GM12878 (cell line): ENCODE measurements around the gene KANTR. TPM values are rescaled to one million over a fixed set of nuclear protein-coding genes. Genes with fewer than 3 reads are reported as not detected.

Experiments used
- ATAC-seq: fragments of 200-7000 bp; cut with Tn5 transposase; 3 replicates; pipeline ENCODE4 v1.9.1; 2020; ENCODE audit warnings: mild to moderate bottlenecking, moderate library complexity
- BruUV-seq: library from RNA; stranded (reverse); fragments of 400-500 nt; replicated peaks from 2 replicates; lab custom pipeline; 2021; lab: Mats Ljungman, UMichigan
- CTCF ChIA-PET: fragments of 300-600 bp; sonication (Branson Sonifier 250); formaldehyde crosslinking; extraction: SDS; loops from one replicate; lab custom pipeline; 2021; ENCODE audit warnings: inconsistent platforms; lab: Yijun Ruan, JAX
- POLR2A ChIA-PET: fragments of 350-600 bp; formaldehyde crosslinking; extraction: SDS; loops from one replicate; lab custom pipeline; 2021; ENCODE audit warnings: inconsistent platforms; lab: Charles Lee
- RAD21 ChIA-PET: fragments of 300-600 bp; sonication (Branson Sonifier 250); formaldehyde crosslinking; loops from one replicate; lab custom pipeline; 2023; ENCODE audit warnings: antibody characterized with exemption; ENCODE audit not compliant: unreplicated experiment; lab: Charles Lee
- SMC1A ChIA-PET: fragments of 300-600 bp; sonication (Branson Sonifier 250); formaldehyde crosslinking; loops from one replicate; lab custom pipeline; 2023; ENCODE audit not compliant: unreplicated experiment, uncharacterized antibody; lab: Charles Lee
- DNase-seq: peaks from one replicate; pipeline ENCODE4 v3.0.0-alpha.2; 2011; ENCODE audit warnings: low read depth, low spot score
- FAIRE-seq: peaks from 3 replicates; lab custom pipeline; 2011; peaks lifted over from hg19 to GRCh38; lab: Jason Lieb, UNC
- H2AFZ ChIP-seq: 2 replicates; pipeline ENCODE4 v1.6.0; 2011; ENCODE audit warnings: low read depth, low read length, control low read depth; ENCODE audit not compliant: control insufficient read depth
- H3K27ac ChIP-seq: 2 replicates; pipeline ENCODE4 v1.5.1; 2011; ENCODE audit warnings: control low read depth; ENCODE audit not compliant: control insufficient read depth, insufficient read depth
- H3K27me3 ChIP-seq, 2 experiments: replicated peaks in 1 of 2; 2 replicates each; pipeline versions ENCODE4 v1.6.0 to v1.6.1; 2011; ENCODE audit warnings: low read length in 1 of 2; ENCODE audit not compliant: control insufficient read depth in 2 of 2, insufficient read depth in 2 of 2
- H3K36me3 ChIP-seq, 2 experiments: 2 replicates each; pipeline ENCODE4 v1.5.1; 2011; ENCODE audit warnings: low read length in 1 of 2; ENCODE audit not compliant: control insufficient read depth in 2 of 2, insufficient read depth in 2 of 2
- H3K4me1 ChIP-seq: 2 replicates; pipeline ENCODE4 v1.6.1; 2011; ENCODE audit warnings: mild to moderate bottlenecking, low read length, moderate library complexity, mixed read lengths; ENCODE audit not compliant: control insufficient read depth, insufficient read depth
- H3K4me2 ChIP-seq: 2 replicates; pipeline ENCODE4 v1.6.0; 2011; ENCODE audit warnings: control low read depth; ENCODE audit not compliant: control insufficient read depth, insufficient read depth
- H3K4me3 ChIP-seq: fragments of 200-600 bp; sonication (generic); 2 replicates; pipeline ENCODE4 v1.5.1; 2016
- H3K79me2 ChIP-seq: 2 replicates; pipeline ENCODE4 v1.6.0; 2011; ENCODE audit warnings: low read length; ENCODE audit not compliant: control insufficient read depth, insufficient read depth
- H3K9ac ChIP-seq: 2 replicates; pipeline ENCODE4 v1.8.0; 2011; ENCODE audit warnings: low read length, control low read depth, mixed read lengths; ENCODE audit not compliant: control insufficient read depth, insufficient read depth
- H3K9me3 ChIP-seq: replicated peaks from 3 replicates; pipeline ENCODE4 v1.5.1; 2011; ENCODE audit warnings: mild to moderate bottlenecking, low read length; ENCODE audit not compliant: control insufficient read depth, insufficient read depth
- H4K20me1 ChIP-seq: 2 replicates; pipeline ENCODE4 v1.6.0; 2011; ENCODE audit not compliant: control insufficient read depth, insufficient read depth
- ATF2 ChIP-seq: IDR thresholded peaks from 2 replicates; pipeline ENCODE4 v1.6.1; 2012; ENCODE audit warnings: low read length, inconsistent platforms
- BCL11A ChIP-seq: IDR thresholded peaks from 2 replicates; pipeline ENCODE4 v1.6.1; 2011; ENCODE audit warnings: low read depth, low read length
- BMI1 ChIP-seq: fragments of 450-650 bp; IDR thresholded peaks from 2 replicates; pipeline ENCODE4 v1.6.1; 2016; ENCODE audit warnings: mild to moderate bottlenecking, moderate library complexity, borderline replicate concordance
- BRCA1 ChIP-seq: IDR thresholded peaks from 2 replicates; pipeline ENCODE4 v1.6.1; 2011; ENCODE audit warnings: low read depth, low read length, improper control_type of control experiment
- CHD2 ChIP-seq: IDR thresholded peaks from 2 replicates; pipeline ENCODE4 v1.6.1; 2011; ENCODE audit warnings: low read depth, low read length, improper control_type of control experiment, borderline replicate concordance
- EGR1 ChIP-seq, 2 experiments: IDR thresholded peaks; 1 replicate in 1 of 2; 2 replicates in 1 of 2; pipeline ENCODE4 v1.6.1; 2011 to 2012; ENCODE audit warnings: low read depth in 2 of 2, low read length in 2 of 2, borderline replicate concordance in 1 of 2, mild to moderate bottlenecking in 1 of 2, moderate library complexity in 1 of 2
- EZH2 ChIP-seq: IDR thresholded peaks from 2 replicates; pipeline ENCODE4 v1.6.1; 2012; ENCODE audit warnings: low read depth, mild to moderate bottlenecking, control low read depth, inconsistent platforms, low read length, borderline replicate concordance; ENCODE audit not compliant: control insufficient read depth
- FOS ChIP-seq: IDR thresholded peaks from 3 replicates; pipeline ENCODE4 v1.6.1; 2011; ENCODE audit warnings: borderline replicate concordance; ENCODE audit not compliant: insufficient read length; ENCODE audit errors: extremely low read depth
- HDAC2 ChIP-seq: fragments of 200-600 bp; sonication (generic); IDR thresholded peaks from 2 replicates; pipeline ENCODE4 v1.6.1; 2017
- IKZF2 ChIP-seq, 2 experiments: fragments of 450-650 bp; IDR thresholded peaks; 2 replicates each; pipeline ENCODE4 v1.6.1; 2017; ENCODE audit warnings: mild to moderate bottlenecking in 2 of 2, moderate library complexity in 2 of 2
- JUNB ChIP-seq: IDR thresholded peaks from 2 replicates; pipeline ENCODE4 v1.6.1; 2016; ENCODE audit warnings: antibody characterized with exemption, mild to moderate bottlenecking
- KAT2A ChIP-seq: conservative IDR thresholded peaks from 2 replicates; pipeline ENCODE4 v1.6.1; 2011; ENCODE audit warnings: low read depth, low read length; ENCODE audit not compliant: control insufficient read depth
- MYB ChIP-seq: fragments of 150-350 bp; IDR thresholded peaks from 2 replicates; pipeline ENCODE4 v1.6.1; 2014; ENCODE audit warnings: mild to moderate bottlenecking, low read depth, low read length, borderline replicate concordance
- NBN ChIP-seq: fragments of 450-650 bp; IDR thresholded peaks from 2 replicates; pipeline ENCODE4 v1.6.1; 2016
- SIX5 ChIP-seq: IDR thresholded peaks from 2 replicates; pipeline ENCODE4 v1.6.1; 2011; ENCODE audit warnings: mild to moderate bottlenecking, low read depth, low read length, moderate library complexity; ENCODE audit not compliant: severe bottlenecking
- YBX1 ChIP-seq: fragments of 450-650 bp; IDR thresholded peaks from 2 replicates; pipeline ENCODE4 v1.6.1; 2016; ENCODE audit warnings: antibody characterized with exemption
- WGBS: methylation state at CpG from one replicate; pipeline ENCODE4 v1.1.6; 2016; ENCODE audit warnings: low lambda C conversion rate; ENCODE audit not compliant: insufficient replicate concordance, insufficient coverage; ENCODE audit errors: missing lambda C conversion rate; 5-methylcytosine and 5-hydroxymethylcytosine counted together
- in situ Hi-C: fragments of 300-500 bp; cut with MboI; formaldehyde crosslinking; loops from 9 replicates; pipeline ENCODE4 v1.14.3; 2018; ENCODE audit warnings: mixed read lengths
- intact Hi-C: fragments of 100-400 bp; cut with micrococcal nuclease; formaldehyde crosslinking; loops from one replicate; pipeline ENCODE4 v1.14.2; 2022; ENCODE audit not compliant: unreplicated experiment
- polyA plus RNA-seq, 11 experiments: library from polyadenylated mRNA; depleted of rRNA in 4 of 11; unstranded in 6 of 11; stranded (reverse) in 5 of 11; fragments of >200 nt; fragmentation: Nextera tagmentation in 4 of 11; fragmentation: Illumina TruSeq in 1 of 11; extraction: Ambion mirVana in 4 of 11; extraction: Trizol in 1 of 11; gene quantifications; 1 replicate in 1 of 11; 2 replicates in 10 of 11; pipeline versions ENCODE4 v1.2.1 to v1.2.3, GENCODE V29; 2011 to 2016; ENCODE audit warnings: inconsistent platforms in 2 of 11, missing spikeins in 2 of 11, low read depth in 1 of 11
- total RNA-seq, 4 experiments: library from RNA; depleted of rRNA in 3 of 4; stranded (reverse); fragments of >200 nt in 3 of 4; fragmentation: Illumina TruSeq in 1 of 4; extraction: Trizol in 1 of 4; gene quantifications; 2 replicates each; pipeline versions ENCODE4 v1.2.1 to v1.2.3, GENCODE V29; 2013 to 2021

Gene KANTR
- total and polyA plus RNA-seq, 10 of the 15 experiments (the other 5 are each of a cell fraction or from before 2014, with no cell fraction given), result 1.00 to 14.8 (median 5.5) TPM

GRCh38 chrX:53160297-53160983, 66.5 kb downstream of the KANTR start:
- POLR2A ChIA-PET, result no interaction called here
- FAIRE-seq, result no peak
- TF ChIP-seq IKZF2 (IDR thresholded peaks at IDR 0.05) (no peak), YBX1 (no peak), BCL11A (no peak), BMI1 (no peak), SIX5 (no peak), MYB (no peak), CHD2 (no peak), NBN (no peak), KAT2A (no peak), FOS (no peak), JUNB (no peak), BRCA1 (no peak), EGR1 (IDR thresholded peaks at IDR 0.05; ENCODE audit: borderline replicate concordance in 1 of 2, low read depth in 2 of 2, low read length in 2 of 2) (no peak), ATF2 (no peak), EZH2 (no peak), HDAC2 (no peak)

More at GRCh38 chrX:53160297-53160983, 66.5 kb downstream of the KANTR start:
- Histone ChIP-seq H2AFZ (no peak overlapping the region), H3K9me3 (no peaks in the 10 kb centered on the region), H3K27me3 (no peaks in the 10 kb centered on the region), H3K4me3 (no peak overlapping the region), H3K79me2 (no peaks in the 10 kb centered on the region), H3K4me2 (no peak overlapping the region), H3K27ac (no peak overlapping the region), H3K36me3 (no peaks in the 10 kb centered on the region), H3K9ac (no peak overlapping the region), H3K4me1 (no peaks in the 10 kb centered on the region), H4K20me1 (no peaks in the 10 kb centered on the region)
- DNase-seq (no peak), ATAC-seq (no peak)
- in situ Hi-C loops, result no loop called here
- WGBS, result 71% methylated on average over 6 of the region's 6 CpGs
- intact Hi-C loops, result no loop called here
- ChIA-PET SMC1A (interaction anchor here (1.4 kb wide), 1 partner anchor 49 kb away, joined by 3 read pairs; no protein-coding TSS in a partner anchor), CTCF (interaction anchor here (0.7 kb wide), 1 partner anchor 132 kb away, joined by 3 read pairs; no protein-coding TSS in a partner anchor), RAD21 (no interaction called here)
- BruUV-seq, result no TSS peak
